ENCODE measurements around the gene GPX4. TPM values are rescaled to one million over a fixed set of nuclear protein-coding genes. Genes with fewer than 3 reads are reported as not detected.
A peak's percentile ranks its signal among the peaks of the same experiment; 100 is the strongest.

Gene GPX4
- total and polyA plus RNA-seq, 2 donors (not counting 1 experiment from before 2014, with no cell fraction given), result 213 to 317 TPM

DNA sequence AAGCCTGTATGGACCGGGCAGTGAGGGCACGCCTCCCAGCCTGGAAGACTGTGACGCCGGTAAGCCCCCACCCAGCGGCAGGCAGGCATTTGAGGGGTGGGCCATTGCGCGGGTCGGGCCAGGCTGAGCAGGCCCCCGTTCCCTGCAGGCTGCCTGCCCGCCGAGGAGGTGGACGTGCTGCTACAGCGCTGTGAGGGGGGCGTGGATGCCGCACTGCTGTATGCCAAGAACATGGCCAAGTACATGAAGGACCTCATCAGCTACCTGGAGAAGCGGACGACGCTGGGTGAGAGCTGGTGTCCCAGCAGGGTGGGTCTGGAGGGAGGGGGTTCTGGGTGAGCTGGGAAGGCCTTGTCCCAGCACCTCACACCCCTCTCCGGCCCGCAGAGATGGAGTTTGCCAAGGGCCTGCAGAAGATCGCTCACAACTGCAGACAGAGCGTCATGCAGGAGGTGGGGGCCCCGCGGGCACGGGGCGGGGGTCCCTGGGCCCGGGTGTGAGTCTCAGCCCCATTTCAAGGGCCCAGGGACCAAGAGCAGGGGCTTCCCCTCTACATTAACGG lies 29.8 kb upstream of the GPX4 start:
- Histone ChIP-seq H3K9ac (ENCODE audit: low read length) (peak overlapping the region; percentile 43), H3K36me3 (replicated peaks in 1 of 2; ENCODE audit: control extremely low read depth in 1 of 2, control insufficient read depth in 1 of 2, extremely low read depth in 1 of 2, insufficient read depth in 2 of 2, low read length in 1 of 2) (peaks cover 0 to 77% of the 10 kb centered on the region in 2 experiments), H3K79me2 (ENCODE audit: control insufficient read depth, insufficient read depth, low read length) (peaks cover 77% of the 10 kb centered on the region), H3K4me2 (replicated peaks; ENCODE audit: low read depth, low read length, poor library complexity, severe bottlenecking) (peak overlapping the region; percentile 90), H3K4me1 (ENCODE audit: control insufficient read depth in 2 of 2, insufficient read depth in 2 of 2, low read length in 2 of 2) (peaks cover 71 to 92% of the 10 kb centered on the region in 2 donors), H3K27me3 (replicated peaks in 1 of 4; ENCODE audit: control extremely low read depth in 1 of 4, control insufficient read depth in 3 of 4, insufficient read depth in 4 of 4, low read length in 3 of 4) (no peaks in the 10 kb centered on the region), H3K27ac (ENCODE audit: low read length in 2 of 2) (peak overlapping the region in 1 of 2 donors; percentile 12), H2AFZ (ENCODE audit: insufficient read depth, low read depth, low read length, poor library complexity, severe bottlenecking) (no peak overlapping the region), H3K4me3 (ENCODE audit: control extremely low read depth in 1 of 5, extremely low read depth in 1 of 5, insufficient read depth in 1 of 5, low read depth in 2 of 5, low read length in 4 of 5) (peak overlapping the region in 1 of 5 experiments; percentile 25), H4K20me1 (ENCODE audit: control insufficient read depth, insufficient read depth, low read length, poor library complexity, severe bottlenecking) (peaks cover 64% of the 10 kb centered on the region), H3K9me3 (ENCODE audit: control extremely low read depth in 1 of 3, control insufficient read depth in 2 of 3, insufficient read depth in 1 of 3, low read length in 2 of 3) (no peaks in the 10 kb centered on the region)
- no peaks in the 10 kb centered on the region for H3K9me3 Mint-ChIP-seq (ENCODE audit: insufficient read depth)
- ATAC-seq (ENCODE audit: low read depth) (no peak), DNase-seq (peak; percentile 47)
- TF ChIP-seq, protein P1, sequence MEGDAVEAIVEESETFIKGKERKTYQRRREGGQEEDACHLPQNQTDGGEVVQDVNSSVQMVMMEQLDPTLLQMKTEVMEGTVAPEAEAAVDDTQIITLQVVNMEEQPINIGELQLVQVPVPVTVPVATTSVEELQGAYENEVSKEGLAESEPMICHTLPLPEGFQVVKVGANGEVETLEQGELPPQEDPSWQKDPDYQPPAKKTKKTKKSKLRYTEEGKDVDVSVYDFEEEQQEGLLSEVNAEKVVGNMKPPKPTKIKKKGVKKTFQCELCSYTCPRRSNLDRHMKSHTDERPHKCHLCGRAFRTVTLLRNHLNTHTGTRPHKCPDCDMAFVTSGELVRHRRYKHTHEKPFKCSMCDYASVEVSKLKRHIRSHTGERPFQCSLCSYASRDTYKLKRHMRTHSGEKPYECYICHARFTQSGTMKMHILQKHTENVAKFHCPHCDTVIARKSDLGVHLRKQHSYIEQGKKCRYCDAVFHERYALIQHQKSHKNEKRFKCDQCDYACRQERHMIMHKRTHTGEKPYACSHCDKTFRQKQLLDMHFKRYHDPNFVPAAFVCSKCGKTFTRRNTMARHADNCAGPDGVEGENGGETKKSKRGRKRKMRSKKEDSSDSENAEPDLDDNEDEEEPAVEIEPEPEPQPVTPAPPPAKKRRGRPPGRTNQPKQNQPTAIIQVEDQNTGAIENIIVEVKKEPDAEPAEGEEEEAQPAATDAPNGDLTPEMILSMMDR (IDR thresholded peaks at IDR 0.05), result no peak
- no peak for TF ChIP-seq EZH2 (IDR thresholded peaks at IDR 0.05; ENCODE audit: borderline replicate concordance, insufficient read depth, low read depth, low read length, poor library complexity, severe bottlenecking)
- intact Hi-C loops (cut with micrococcal nuclease), result no loop called here
- peak overlapping the region; percentile 50 for H3K4me3 Mint-ChIP-seq
- no peaks in the 10 kb centered on the region for H3K27me3 Mint-ChIP-seq
- peak overlapping the region; percentile 68 for H3K27ac Mint-ChIP-seq
- peaks cover 52% of the 10 kb centered on the region for H3K4me1 Mint-ChIP-seq
- ChIA-PET CTCF (interaction anchor here (0.9 to 6.9 kb wide), 9 partner anchors 7 to 192 kb away, joined by 3 to 56 read pairs (median 5); partner anchors contain the start of gene ARHGAP45), POLR2A (interaction anchor here (0.5 to 5.0 kb wide), 17 partner anchors 8 to 201 kb away, joined by 3 to 67 read pairs (median 6); partner anchors contain the start of genes ABCA7, ARHGAP45, CIRBP and FAM174C)
- WGBS (ENCODE audit: insufficient coverage), result 88% methylated on average over 16 of the region's 28 CpGs
